Colonic mucosa (tissue), 4 donors: ENCODE measurements around the gene FGGY. TPM values are rescaled to one million over a fixed set of nuclear protein-coding genes. Genes with fewer than 3 reads are reported as not detected.
A peak's percentile ranks its signal among the peaks of the same experiment; 100 is the strongest.

Source experiments
- DNase-seq: peaks from one replicate; pipeline ENCODE4 v3.0.0-alpha.2; 2020
- H3K27ac ChIP-seq: fragments of 200-600 bp; one replicate; pipeline ENCODE4 v1.8.0; 2021
- H3K27me3 ChIP-seq: fragments of 200-600 bp; one replicate; pipeline ENCODE4 v1.8.0; 2021
- H3K36me3 ChIP-seq: fragments of 200-600 bp; one replicate; pipeline ENCODE4 v1.8.0; 2021
- H3K4me1 ChIP-seq: fragments of 200-600 bp; one replicate; pipeline ENCODE4 v1.8.0; 2021; ENCODE audit warnings: mild to moderate bottlenecking
- H3K4me3 ChIP-seq: fragments of 200-600 bp; one replicate; pipeline ENCODE4 v1.8.0; 2021
- H3K9ac ChIP-seq, 2 donors: one replicate each; pipeline ENCODE4 v1.7.0; 2013; ENCODE audit warnings: control low read depth in 2 of 2, low read depth in 2 of 2, low read length in 2 of 2
- H3K9me3 ChIP-seq: fragments of 200-600 bp; one replicate; pipeline ENCODE4 v1.8.0; 2021
- intact Hi-C: fragments of 100-400 bp; cut with DNase I; formaldehyde crosslinking; loops from one replicate; pipeline ENCODE4 v1.14.1; 2022
- total RNA-seq, 2 donors: library from RNA; stranded (reverse); fragmentation: NEBNext Ultra II Directional in 1 of 2; extraction: Animal tissue kit (Norgen Biotek cat#: 25700) in 1 of 2; gene quantifications; one replicate each; pipeline ENCODE4 v1.2.1, GENCODE V29; 2021
- TF ChIP-seq, protein P1 (sequence below): fragments of 200-600 bp; IDR thresholded peaks from one replicate; pipeline ENCODE4 v1.8.0; 2022; ENCODE audit warnings: antibody characterized with exemption, mild to moderate bottlenecking
- donor health status: healthy.
- donor health status: DM: no; HTN: no; CAD: no.
- donor health status: DM: no; HTN: no; CAD: no.

FGGY gene
- total RNA-seq, 2 donors from 2014 or later: 12.5 to 19.5 TPM

DNA sequence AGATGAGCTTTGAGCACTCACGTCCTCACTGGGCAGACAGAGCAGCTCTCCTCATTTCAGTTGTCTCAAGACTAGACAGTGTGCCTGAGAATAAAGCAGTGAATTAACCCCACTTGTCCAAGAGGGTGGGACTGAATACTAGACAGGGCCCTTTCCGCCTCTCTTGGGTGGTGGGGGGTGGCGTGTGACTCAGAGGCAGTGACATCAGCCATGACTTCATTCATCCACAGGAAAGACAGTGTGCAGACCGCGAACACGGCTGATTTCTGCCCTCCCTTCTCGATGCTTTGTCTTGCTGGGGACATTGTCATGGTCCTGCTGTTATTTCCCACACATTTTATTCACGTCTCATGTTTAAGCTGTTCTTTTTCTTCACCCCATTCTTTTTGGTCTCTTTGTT is 64.9 kb downstream of the FGGY start:
- Histone ChIP-seq H3K4me1 (no peaks in the 10 kb centered on the region), H3K9me3 (no peaks in the 10 kb centered on the region), H3K27ac (no peak overlapping the region), H3K9ac (no peak overlapping the region), H3K4me3 (no peak overlapping the region), H3K36me3 (no peaks in the 10 kb centered on the region), H3K27me3 (no peaks in the 10 kb centered on the region)
- TF ChIP-seq, protein P1, sequence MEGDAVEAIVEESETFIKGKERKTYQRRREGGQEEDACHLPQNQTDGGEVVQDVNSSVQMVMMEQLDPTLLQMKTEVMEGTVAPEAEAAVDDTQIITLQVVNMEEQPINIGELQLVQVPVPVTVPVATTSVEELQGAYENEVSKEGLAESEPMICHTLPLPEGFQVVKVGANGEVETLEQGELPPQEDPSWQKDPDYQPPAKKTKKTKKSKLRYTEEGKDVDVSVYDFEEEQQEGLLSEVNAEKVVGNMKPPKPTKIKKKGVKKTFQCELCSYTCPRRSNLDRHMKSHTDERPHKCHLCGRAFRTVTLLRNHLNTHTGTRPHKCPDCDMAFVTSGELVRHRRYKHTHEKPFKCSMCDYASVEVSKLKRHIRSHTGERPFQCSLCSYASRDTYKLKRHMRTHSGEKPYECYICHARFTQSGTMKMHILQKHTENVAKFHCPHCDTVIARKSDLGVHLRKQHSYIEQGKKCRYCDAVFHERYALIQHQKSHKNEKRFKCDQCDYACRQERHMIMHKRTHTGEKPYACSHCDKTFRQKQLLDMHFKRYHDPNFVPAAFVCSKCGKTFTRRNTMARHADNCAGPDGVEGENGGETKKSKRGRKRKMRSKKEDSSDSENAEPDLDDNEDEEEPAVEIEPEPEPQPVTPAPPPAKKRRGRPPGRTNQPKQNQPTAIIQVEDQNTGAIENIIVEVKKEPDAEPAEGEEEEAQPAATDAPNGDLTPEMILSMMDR: no peak
- intact Hi-C loops: no loop called here
- DNase-seq: no peak

DNA sequence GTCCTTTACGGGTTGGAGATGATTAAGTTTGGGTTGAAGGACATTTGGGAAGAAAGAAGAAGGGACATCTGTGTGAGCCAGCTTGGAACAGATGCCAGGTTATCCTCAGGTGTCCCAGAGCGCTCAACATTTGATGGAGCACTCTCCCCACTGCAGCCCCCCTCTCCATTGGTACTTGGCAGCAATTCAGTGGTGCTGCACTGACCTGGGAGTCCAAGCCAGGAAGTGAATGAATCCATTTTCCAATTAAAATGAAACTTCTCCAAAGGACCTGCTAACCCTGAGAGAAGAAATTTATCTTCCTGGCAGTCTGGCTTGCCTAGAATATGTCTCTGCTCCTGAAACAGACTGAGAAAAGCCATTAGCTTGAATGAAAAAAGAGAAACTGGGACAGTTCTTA is 67.1 kb downstream of the FGGY start:
- no peaks in the 10 kb centered on the region for H3K27me3 ChIP-seq
- H3K9me3 ChIP-seq: no peaks in the 10 kb centered on the region
- no peak overlapping the region for H3K27ac ChIP-seq
- no peaks in the 10 kb centered on the region for H3K36me3 ChIP-seq
- no peak overlapping the region for H3K4me3 ChIP-seq
- DNase-seq: no peak
- no peak overlapping the region for H3K9ac ChIP-seq
- H3K4me1 ChIP-seq: no peaks in the 10 kb centered on the region
- intact Hi-C loops: no loop called here
- TF ChIP-seq, protein P1: no peak

DNA sequence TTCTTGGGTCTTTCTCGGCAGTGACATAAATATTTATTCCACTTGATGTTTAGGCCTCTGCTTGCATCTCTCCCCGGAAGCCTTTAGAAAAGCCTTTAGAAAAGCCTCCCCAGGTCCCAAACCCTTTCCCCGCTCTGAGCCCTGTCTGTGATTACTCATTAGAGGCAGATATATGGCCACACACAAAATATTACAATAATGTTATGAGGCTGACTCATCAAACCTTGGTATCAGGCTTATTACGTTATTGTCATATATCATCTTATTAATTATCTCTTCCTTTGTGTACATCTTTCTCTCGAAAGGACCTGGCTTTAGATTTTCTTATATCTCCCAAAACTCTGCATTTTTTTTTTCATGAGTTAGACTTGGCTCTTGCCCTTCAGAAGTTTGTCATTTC is 69.5 kb downstream of the FGGY start:
- H3K9me3 ChIP-seq: no peaks in the 10 kb centered on the region
- H3K27me3 ChIP-seq: no peaks in the 10 kb centered on the region
- DNase-seq: no peak
- H3K9ac ChIP-seq: no peak overlapping the region
- no peaks in the 10 kb centered on the region for H3K4me1 ChIP-seq
- no peaks in the 10 kb centered on the region for H3K36me3 ChIP-seq
- TF ChIP-seq, protein P1: no peak
- H3K27ac ChIP-seq: peak overlapping the region; percentile 43
- intact Hi-C loops: no loop called here
- no peak overlapping the region for H3K4me3 ChIP-seq

DNA sequence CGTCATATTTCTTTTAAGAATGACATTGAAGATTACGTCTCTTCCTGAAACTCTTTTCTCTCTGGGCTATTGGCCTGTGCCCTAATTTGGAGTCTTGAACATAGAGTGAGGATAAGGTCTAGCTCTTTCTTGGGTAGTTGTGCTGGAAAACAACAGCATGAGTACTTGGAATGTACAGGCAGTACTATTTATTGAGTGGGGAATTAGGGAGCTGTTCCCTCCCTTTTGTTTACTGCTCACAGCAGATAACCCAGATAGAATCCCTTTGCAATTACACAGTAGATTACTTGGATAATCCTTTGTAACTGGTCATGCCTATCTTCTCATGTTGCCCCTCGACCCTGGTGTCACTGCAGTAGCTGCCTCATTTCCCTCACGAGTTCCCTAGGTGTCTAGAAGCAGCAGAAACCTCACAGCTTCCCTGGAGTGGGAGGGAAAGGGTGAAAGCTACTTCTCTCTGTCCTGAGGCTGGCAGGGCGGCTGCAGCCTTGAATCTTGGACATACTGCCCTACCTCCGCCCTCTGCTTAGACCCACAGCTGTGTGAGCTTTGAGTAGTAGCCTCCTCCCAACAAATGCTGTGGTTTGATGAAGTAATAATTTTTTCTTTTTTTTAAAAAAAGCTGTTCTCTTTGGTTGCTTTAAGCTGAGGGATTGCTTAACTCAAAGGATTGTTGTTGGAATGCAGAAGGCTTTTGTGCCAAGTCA is 70.6 kb downstream of the FGGY start:
- no peaks in the 10 kb centered on the region for H3K9me3 ChIP-seq
- peak; percentile 24 for DNase-seq
- no peaks in the 10 kb centered on the region for H3K4me1 ChIP-seq
- no peaks in the 10 kb centered on the region for H3K27me3 ChIP-seq
- intact Hi-C loops: no loop called here
- no peak overlapping the region for H3K9ac ChIP-seq
- H3K4me3 ChIP-seq: no peak overlapping the region
- H3K36me3 ChIP-seq: no peaks in the 10 kb centered on the region
- TF ChIP-seq, protein P1: no peak
- peak overlapping the region; percentile 43 for H3K27ac ChIP-seq

DNA sequence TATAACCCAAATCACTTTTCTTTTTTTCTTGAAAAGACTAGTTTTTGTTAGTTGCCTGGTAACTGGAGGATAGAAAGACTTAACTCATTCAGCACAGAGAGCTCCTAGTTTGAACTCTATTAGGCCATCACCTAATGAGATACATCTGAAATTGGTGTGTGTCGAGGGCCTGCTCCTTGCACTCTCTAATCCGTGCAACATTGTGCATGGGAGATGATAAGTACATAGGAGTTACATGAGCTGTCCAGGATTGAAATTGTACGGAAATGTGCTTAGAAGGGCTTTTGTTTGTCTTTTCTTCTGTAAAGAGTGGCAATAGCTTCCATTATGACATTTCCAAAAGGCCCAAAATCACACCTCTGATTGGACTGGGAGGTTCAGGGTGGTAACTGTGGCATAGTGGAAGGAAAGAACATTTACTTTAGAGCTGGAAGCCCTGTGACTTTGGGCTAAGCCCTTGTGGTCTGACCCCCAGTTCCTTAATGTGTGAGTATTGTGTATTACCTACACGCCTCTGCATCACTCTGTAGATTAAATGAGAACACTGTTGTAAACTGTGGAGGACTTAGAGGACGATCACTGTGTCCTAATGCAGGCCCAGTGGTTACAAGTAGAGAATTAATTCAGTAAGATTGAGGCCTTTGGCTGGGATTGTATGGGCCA is 71.2 kb downstream of the FGGY start:
- Histone ChIP-seq H3K9me3 (no peaks in the 10 kb centered on the region), H3K27ac (no peak overlapping the region), H3K27me3 (no peaks in the 10 kb centered on the region), H3K4me1 (no peaks in the 10 kb centered on the region), H3K4me3 (no peak overlapping the region), H3K9ac (no peak overlapping the region), H3K36me3 (no peaks in the 10 kb centered on the region)
- TF ChIP-seq, protein P1: no peak
- intact Hi-C loops: no loop called here
- no peak for DNase-seq
